GM21717 (cell line): Measurements from ENCODE around the gene C19orf85.
"Not testable (repeated sequence)": the region's sequence is repeated elsewhere in the genome, so short reads cannot be mapped to it uniquely, and the experiment has no call there.

ENCODE experiments used
- ATAC-seq: cut with Tn5 transposase; IDR thresholded peaks from one replicate; pipeline ENCODE4 v1.9.1; 2021; ENCODE audit warnings: mild to moderate bottlenecking, moderate library complexity; ENCODE audit not compliant: unreplicated experiment

C19orf85 gene

DNA sequence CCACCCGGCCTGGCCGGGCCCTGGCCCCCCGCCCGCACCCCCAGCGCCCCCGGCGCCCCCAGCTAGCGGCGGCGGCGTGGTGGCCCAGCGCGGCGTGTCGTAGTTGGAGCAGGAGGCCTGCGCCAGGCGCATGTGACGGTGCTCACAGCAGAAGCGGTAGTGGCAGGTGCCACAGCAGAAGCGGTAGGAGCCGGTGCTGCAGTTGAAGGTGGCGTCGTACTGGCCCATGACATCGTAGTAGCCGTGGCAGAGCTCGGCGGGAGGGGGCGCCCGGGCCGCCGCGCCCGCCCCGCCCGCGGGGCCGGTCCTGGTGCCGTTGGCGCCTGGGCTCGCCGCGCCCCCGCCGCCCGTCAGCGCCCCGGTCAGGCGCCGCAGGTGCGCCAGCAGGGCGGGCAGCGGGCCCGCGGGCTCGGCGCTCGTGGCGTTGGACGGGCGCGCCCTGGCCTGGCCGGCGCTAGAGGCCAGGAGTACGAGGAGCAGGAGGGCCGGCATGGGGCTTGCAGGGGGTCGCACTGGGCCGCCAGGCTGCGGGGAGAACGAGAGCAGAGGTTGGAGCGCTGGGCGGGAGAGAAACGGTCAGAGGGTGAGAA, 22.1 kb downstream of the C19orf85 start:
- no peak for ATAC-seq

DNA sequence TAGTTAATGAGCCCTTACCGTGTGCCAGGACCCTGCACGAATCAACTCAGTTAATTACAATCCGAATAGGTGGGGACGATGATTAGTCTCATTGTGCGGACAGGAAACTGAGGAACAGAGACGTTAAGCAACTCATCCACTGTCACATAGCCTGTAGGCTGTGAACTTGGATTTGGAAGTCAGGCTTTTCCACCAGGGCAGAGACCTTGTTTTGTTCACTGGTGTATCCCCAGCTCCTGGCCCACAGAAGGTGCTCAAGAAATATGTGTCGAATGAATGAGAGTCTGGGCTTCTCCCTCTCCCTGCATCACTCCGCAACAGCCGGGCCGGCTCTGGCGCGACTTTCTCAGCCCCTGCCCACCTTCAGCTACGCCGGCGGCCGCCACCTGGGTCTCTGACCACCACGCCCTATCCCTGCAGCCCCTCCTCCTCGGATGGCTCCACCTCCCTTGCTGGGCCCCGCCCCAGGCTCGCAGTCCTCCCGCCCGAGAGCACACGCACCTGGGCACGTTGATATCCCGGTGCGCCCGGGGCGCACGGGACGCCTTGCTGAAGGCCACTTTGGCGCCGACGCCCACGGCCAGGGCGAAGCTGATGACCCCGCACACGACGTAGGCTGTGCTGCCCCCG, 22.7 kb downstream of the C19orf85 start:
- no peak for ATAC-seq

DNA sequence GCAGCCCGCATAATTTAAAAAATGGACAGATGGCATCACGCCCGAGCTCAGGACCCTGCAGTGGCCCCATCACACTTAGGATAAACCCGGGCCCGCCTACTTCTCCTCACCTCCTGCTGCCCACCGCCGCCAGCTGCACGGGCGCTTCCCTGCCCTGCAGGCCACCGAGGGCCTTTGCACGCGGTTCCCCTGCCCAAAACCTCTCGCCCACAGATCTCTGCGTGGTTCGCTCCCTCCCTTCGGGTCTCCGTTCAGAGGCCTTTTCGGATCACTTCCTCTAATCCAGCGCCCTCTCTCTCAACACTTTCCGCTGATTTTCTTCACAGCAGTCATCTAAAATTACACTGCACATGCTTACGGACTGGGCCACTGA, 23.2 kb downstream of the C19orf85 start:
- ATAC-seq = no peak

DNA sequence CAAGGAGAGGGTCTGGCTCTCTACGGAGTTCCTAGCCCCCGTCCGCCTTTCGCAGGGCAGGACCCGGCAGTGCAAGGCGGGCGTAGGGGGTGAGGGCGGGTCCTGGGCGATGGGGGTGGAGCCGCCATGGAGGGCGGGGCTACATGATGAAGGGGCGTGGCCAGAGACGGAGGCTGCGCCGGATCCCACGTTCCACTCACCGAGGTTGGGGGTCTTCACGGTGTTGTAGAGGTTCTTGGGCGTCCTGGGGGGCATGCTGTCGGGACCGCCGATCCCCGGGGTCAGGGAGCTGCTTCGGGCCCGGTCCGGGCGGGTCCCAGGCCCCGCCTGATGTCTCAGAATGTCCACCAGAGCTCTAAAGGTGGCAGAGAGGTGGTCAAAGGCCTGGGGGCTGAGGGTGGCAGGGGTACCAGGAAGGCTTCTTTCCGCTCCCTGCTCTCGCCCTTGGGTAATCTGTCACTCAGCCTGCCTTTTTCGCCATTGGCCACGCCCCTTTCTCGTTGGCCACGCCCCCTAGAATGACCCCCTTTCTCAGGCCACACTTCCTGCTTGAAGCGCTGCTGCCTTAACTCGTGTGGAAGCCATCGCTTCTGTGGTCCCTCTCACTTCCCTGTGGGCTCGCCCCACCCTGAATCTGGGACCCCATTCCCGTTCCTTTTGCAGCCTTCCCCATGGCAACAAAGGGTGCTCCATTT, 24.0 kb downstream of the C19orf85 start:
- no peak for ATAC-seq

DNA sequence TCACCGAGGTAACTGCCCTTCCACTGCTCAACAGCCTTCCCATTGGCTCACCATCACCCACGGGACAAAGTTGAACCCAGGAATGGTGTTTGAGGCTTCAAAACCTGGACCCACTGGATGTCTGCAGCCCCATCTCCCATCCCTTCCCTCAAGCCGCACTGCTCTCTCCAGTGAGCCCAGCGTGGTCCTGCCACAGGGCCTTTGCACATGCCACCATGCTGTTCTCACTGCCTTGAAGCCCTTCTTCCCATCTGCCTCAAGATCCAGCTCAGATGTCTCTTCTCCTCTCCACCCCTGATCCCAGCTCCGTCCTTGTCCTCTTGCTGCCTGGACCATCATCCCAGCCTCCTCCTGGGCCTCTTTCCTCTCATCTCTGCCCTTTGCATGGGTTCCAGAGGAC, 25.5 kb downstream of the C19orf85 start:
- no peak for ATAC-seq

DNA sequence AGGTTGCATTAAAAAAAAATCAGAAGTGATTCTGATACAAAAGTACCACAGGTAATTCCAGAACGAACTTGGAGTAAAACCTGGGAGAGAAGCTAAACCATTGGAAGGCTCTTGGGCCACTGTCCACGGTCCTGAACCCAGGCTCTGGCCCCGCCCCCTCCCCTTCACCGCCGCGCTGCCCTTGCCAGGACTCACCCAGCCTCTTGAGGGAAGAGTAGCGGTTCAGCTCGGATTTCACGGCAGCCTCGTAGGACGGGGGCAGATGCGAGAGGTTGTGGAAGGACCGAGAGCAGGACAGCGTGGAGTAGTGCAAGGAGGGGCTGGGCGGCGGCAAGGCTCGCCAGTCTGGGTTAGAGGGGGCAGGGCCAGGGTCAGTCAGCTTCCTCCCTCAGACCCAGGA, 27.1 kb downstream of the C19orf85 start:
- no peak for ATAC-seq

DNA sequence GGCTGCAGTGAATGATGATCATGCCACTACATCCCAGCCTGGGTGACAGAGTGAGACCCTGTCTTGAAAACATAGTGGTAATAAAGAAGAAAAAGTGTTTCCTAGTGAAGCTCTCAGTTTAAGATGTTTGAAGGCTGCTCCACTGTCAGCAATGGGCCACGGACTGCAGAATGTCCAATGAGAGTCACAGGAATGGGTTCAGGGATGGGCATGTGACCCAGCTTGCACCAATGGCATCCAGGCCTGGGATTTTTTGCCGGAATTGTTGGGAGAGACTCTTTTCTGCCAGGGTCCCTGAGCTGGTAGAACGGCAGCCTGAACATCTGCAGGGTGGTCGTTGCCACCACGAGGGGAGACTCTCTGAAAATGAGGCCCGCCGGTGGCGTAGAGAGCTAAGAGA, 27.7 kb downstream of the C19orf85 start:
- no peak for ATAC-seq

DNA sequence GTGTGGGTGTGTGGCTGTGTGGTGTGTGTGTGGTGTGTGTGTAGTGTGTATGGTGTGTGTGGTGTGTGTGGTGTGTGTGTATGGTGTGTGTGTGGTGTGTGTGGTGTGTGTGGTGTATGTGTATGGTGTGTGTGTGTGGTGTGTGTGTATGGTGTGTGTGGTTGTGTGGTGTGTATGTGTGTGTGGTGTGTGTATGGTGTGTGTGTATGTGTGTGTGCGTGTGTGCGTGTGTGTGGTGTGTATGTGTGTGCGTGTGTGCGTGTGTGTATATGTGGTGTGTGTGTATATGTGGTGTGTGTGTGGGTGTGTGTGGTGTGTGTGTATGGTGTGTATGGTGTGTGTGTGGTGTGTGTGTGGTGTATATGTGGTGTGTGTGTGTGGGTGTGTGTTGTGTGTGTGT, 29.5 kb downstream of the C19orf85 start:
- ATAC-seq = no peak

DNA sequence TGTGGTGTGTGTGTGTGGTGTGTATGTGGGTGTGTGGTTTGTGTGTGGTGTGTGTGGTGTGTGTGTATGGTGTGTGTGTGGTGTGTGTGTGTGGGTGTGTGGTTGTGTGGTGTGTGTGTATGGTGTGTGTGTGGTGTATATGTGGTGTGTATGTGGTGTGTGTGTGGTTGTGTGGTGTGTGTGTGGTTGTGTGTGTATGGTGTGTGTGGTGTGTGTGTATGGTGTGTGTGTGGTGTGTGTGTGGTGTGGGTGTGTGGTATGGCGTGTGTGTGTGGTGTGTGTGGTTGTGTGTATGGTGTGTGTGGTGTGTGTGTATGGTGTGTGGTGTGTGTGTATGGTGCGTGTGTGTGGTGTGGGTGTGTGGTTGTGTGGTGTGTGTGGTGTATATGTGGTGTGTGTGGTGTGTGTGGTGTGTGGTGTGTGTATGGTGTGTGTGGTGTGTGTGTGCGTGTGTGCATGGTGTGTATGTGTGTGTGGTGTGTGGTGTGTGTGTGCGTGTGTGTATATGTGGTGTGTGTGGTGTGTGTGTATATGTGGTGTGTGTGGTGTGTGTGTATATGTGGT, 30.1 kb downstream of the C19orf85 start:
- ATAC-seq = no peak

DNA sequence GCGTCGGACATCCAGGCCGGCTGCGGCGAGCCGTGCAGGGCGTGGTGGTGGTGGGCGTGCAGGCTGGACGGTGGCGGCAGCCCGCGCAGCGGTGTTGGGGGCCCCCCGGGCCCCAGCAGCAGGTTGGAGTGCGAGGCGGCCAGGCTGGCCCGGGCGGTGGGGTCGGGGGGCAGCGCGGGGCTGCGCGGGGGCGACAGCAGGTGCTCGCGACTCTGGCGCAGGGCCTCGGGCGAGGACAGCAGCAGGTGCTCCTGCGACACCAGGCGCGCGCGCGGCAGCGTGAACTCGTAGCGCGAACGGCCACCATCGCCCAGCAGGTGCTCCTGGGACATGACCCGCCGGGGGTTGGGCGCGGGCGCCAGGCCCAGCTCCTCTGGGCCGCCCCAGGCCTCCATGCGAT, 31.3 kb downstream of the C19orf85 start:
- no peak for ATAC-seq

DNA sequence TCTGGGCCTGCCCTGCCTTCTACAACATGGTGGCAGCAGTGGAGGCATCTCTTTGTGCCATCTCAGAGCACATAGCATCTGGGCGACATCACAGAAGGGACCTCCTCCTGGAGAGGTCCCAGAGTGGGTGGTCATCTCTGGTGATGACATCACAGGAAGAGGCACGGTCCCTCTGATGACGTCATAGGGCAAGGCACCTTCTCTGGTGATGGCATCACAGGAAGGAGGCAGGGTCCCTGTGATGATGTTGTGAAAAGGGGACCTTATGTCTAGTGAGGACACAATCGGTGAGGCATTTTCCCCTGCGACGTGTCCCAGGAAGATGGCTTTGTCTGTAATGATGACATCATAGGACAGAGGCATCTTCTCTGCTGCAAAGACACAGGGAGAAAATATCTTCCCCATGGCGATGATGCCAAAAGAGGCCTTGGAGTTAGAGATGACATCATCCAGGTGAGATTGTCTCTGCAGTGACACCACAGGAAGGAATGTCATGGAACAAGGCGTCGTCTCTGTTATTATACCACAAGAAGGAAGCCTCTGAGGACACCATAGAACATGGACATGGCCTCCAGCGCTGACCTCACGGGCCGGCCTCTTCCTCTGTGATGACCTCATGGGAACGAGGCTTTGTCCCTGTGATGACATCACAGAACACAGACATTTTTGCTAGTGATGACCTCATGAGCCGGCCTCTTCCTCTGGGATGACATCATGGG, 32.2 kb downstream of the C19orf85 start:
- no peak for ATAC-seq

DNA sequence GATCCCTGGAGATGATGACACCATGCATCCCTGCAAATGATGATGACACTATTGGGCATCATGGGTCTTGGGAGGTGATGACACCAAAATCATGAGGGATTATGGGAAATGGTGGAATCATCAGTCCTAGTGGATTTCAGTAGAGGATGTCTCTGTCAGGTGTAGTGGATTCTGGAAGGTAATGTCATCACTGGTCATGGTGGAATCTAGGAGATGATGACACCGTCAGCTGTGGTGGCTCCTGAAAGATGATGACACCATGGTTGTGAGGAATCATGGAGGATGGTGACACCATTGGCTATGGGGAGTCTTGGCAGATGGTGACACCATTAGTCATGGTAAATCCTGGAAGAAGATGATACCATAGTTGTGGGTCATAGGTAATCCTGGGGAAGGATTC, 33.4 kb downstream of the C19orf85 start:
- no peak for ATAC-seq

DNA sequence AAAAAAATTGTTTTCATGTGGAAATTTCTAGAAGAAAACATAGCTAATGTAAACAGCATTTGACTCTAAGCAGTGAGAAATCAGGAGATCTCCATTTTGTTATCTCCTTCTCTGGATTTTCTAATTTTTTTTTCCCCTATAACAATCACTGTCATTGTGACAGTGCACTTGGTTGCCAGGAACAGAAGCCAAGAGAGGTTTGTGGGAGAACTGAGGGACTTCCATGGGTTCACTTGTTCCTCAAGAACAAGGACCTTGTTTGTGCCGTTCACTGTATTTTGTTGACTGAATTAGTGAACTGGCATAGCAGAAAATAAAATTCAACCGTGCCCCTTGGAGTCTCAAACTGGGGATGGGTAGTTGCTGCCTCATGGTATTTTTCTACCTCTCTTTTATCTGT, 38.5 kb downstream of the C19orf85 start:
- ATAC-seq = no peak

DNA sequence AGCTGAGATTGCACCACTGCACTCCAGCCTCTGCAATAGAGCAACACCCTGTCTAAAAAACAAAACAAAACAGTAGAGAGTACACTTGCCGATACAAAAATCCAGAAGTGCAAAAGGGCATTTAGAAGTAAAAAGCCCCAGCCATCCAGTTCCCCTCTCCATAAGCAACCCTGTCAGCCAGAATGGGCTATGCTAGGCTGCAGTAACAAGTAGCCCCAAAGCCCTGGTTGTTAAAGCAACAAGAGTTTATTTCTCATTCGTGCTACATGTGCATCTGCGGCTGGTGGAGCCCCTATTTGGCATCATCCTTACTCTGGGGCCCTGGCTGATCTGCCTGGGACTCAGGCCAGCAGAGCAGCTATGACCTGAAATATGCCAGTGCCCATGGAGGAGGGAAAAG, 40.0 kb downstream of the C19orf85 start:
- no peak for ATAC-seq

DNA sequence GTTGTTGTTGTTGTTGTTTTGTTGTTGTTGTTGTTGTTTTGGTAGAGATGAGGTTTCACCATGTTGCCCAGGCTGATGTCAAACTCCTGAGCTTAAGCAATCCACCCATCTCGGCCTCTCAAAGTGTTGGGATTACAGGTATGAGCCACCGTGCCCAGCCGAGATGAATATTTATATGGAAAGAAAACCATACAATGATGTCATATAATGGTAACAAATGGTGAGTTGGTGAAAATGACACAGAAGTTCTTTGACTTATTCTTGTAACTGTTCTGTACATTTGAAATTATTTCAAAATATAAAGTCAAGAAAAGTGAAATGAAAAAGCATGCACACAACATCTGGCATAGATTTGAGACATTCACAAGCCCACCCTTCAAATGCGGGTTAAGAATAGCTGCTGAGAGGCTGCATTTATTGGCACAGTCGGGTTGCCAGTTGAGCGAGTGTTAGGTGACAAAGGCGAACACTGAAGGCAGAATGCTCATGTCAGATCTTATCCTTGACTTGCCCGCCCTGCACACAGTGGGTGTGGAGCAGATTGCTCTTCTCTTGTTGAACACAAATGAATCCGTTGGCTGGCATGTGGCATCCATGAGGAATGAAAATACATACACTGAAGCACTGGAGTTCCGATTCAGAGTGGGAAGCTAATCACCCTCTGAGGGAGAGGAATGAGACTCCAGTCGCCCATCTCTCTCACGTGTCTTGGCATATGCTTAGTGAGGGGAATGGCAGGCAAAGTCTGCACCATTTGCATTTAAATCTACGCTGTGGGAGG, 41.1 kb downstream of the C19orf85 start:
- no peak for ATAC-seq

DNA sequence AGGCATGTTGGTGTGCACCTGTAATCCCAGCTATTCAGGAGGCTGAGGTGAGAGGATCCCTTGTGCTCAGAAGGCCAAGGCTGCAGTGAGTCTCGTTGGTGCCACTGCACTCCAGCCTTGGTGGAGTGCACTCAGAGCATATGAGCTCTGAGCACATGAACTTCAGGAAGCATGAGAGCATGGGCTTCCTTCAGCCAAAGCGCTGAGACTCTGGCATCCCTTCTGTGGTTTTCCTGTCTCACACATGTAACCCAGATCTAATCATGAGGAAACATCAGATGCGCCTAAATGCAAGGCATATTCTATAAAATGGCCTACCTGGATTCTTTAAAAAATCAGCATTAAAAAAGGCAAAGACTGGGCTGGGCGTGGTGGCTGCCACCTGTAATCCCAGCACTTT, 43.3 kb downstream of the C19orf85 start:
- ATAC-seq = not testable (repeated sequence)

DNA sequence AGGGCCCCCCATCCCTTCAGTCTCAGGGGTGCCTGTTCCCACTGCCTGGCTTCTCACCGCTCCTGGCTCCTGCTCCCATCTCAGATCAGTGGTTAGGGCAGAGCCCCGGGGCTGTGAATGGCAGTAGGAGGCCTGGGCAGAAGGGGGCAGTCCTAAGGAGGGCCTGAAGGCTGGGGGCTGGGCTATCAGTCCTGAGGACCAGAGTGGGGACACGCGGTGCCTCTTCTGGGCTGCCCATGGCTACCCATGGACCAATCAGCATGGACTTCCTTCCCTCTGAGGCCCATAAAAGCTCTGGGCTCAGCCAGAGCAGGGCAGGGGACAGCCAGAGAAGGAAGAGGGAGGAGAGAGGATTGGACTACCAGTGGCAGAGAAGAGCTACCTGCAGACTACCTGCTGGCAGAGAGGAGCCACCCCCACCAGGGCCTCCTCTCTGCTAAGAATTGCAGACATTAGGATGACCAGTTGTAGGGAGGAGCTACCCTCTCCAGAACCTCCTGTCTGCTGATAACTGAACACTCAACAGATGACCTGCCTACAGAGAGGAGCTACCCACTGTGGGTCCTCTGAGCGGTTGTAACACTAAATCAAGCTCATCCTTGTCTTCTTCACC, 44.8 kb downstream of the C19orf85 start:
- no peak for ATAC-seq

DNA sequence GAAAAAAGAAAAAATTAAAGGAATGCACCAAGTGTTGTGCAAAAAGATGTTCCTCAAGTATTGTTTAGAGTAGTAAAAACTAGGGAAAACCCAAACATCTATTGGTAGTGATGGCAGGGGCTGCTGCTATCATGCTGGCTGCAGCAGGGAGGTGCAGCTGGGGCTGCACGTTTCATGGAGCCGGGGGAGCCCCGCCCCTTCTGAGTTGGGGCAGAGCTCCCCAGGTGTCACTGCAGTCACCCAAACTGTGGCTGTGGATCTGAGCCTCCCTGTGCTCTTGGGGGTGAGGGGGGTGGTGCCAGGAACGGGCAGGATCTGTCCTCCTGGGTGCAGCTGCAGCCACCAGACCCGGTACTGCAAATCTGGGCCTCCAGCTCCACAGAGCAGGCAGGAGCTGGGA, 45.4 kb downstream of the C19orf85 start:
- ATAC-seq = no peak

DNA sequence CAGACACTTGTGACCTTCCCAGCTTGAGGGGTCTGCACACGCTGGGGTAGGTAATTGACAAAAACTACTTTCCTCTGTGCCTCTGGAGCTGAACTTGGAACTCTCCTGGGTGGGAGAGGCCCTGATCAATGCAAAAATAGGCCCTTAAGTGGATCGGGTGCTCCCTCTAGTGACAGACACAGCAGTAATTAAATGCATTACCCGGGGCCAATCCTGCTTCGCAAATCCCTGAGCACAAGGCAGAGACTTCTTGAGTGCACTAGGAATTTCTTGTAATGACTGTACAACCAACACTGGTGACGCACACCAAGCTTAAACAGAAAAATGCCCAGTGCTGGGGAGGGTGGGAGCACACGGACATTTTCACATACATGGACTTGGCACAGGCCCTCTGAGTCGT, 46.4 kb downstream of the C19orf85 start:
- no peak for ATAC-seq
